SH-SY5Y (cell line): ENCODE data around the gene CUL7.

ENCODE experiments used
- GATA2 ChIP-seq: IDR thresholded peaks from 2 replicates; pipeline ENCODE4 v1.6.1; 2011; ENCODE audit warnings: mild to moderate bottlenecking, low read depth, low read length
- GATA3 ChIP-seq: IDR thresholded peaks from 2 replicates; pipeline ENCODE4 v1.6.1; 2011; ENCODE audit warnings: low read depth, mild to moderate bottlenecking, low read length, moderate library complexity

Gene CUL7

GRCh38 chr6:43053545-43054205, at the start of gene CUL7:
Gene CUL7 (minus strand): TSS chr6:43053851. CDS start chr6:43052788, 1,063 bp downstream.
- TF ChIP-seq GATA2 (no peak), GATA3 (no peak)

GRCh38 chr6:43101497-43101896, 47.8 kb upstream of the CUL7 start:
- TF ChIP-seq GATA3 (no peak), GATA2 (no peak)

DNA sequence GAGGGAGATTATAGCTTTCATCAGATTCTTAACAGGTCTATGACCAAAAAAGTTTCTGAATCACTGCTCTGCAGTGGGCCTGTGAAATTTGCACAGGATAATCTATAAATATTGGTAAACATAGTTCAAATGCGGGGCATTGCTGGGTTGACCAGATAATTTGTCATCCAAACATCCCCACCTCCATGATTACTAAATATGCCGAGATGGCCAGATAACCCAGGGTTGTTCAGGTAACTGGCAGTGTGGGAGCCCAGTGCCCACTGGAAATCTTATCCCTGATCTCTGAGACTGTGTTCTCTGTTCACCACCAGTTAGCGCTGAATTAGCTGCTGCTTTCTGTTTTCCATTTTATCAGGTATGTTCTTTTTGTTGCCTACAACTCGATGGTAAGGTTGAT, 43.9 kb upstream of the CUL7 start:
- peak; percentile 79 for TF ChIP-seq GATA2
- 0 out of 2 replicates have a peak, but pooled peaks have one; percentile 23 for TF ChIP-seq GATA3

DNA sequence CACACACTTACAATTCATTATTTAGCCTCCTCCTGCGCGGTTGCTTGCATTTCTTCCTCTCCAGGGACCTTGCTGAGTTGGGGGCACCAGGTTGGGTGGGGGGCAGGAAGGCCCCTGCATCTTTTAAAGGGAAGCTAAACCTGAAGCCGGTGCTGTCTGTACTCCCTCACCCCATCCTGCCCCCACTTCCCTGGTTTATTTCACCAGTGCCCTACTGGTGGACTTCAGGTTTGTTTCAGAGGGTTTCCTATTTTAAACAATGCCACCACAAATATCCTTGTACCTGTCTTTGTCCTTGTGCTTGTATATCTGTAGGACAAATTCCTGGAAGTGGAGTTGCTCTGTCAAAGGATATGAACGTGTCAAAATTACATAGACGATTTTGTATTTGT, 43.4 kb upstream of the CUL7 start:
- TF ChIP-seq GATA2, result no peak
- no peak for TF ChIP-seq GATA3

DNA sequence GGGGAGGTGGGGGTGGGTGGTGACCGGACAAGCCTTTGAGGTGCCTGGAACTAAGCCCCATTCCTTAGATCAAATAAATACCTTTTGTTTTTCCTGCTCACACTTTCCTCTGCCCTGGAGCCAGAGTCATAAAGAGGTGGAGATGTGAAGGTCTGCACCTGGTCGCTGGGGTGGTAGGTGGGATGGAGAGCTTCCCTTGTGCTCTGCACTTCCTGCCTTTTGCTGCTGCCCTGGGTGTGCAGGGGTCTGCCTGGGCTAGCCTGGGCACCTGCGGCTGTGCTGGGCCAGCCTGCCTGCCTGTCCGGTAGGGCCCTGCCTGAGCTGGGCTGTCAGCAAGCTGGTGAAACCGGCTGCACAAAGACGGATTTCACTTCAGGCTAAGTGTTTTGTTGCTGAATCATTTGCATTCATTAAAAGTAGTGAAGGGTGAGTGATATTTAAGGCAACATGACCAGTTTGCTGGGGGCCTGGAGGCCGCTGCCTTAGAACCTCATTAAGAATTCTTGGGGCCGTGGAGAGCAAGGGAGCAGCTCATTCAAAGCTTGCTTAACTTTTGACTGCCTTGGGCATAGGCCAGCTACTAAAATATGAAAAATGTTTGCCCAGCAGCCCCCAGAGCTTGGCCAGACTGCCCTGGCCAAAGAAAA, 42.9 kb upstream of the CUL7 start:
- no peak for TF ChIP-seq GATA2
- TF ChIP-seq GATA3, result no peak

- TF ChIP-seq GATA3, result no peak
Measured at GRCh38 chr6:43095939-43096338, 42.3 kb upstream of the CUL7 start.

GRCh38 chr6:43093436-43094289, 40.0 kb upstream of the CUL7 start:
- TF ChIP-seq GATA3 (no peak), GATA2 (no peak)

GRCh38 chr6:43092635-43093034, 39.0 kb upstream of the CUL7 start:
- peak; percentile 52; the same call in 1 of the 2 replicates for TF ChIP-seq GATA2
- peak; percentile 90 for TF ChIP-seq GATA3

DNA sequence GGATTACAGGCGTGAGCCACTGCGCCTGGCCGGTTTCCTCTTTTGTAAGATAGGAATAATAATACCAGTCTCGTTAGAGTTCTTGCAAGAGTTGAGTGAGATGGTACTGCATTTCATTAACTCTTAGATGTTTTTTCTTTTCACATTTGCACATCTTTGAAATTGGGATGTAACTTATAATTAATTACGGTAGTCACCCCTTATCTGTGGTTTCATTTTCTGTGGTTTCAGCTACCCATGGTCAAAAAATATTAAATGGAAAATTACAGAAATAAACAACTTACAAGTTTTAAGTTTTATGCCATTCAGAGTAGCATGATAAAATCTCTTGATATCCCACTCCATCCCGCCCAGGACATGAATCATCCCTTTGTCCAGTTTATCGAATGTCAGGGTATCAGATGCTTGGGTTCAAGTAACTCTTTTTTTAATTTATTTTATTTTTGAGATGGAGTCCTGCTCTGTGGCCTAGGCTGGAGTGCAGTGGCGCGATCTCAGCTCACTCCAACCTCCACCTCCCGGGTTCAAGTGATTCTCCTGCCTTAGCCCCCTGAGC, 37.9 kb upstream of the CUL7 start:
- no peak for TF ChIP-seq GATA3
- no peak for TF ChIP-seq GATA2

DNA sequence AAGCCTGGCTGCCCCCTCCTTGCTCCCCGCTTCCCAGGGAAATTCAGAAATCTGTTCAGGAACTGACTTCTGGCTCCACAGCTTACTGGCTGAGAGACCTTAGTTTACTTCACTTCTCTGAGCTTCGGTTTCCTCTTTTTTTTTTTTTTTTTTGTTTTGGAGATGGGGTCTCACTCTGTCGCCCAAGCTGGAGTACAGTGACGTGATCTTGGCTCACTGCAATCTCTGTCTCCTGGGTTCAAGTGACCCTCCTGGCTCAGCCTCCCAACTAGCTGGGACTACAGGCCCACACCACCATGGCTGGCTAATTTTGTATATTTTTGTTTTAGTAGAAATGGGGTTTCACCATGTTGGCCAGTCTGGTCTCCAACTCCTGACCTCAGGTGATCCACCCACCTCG, 37.4 kb upstream of the CUL7 start:
- TF ChIP-seq GATA2 (no peak), GATA3 (no peak)

- no peak for TF ChIP-seq GATA2
- no peak for TF ChIP-seq GATA3
Measured at GRCh38 chr6:43090559-43090956, 36.9 kb upstream of the CUL7 start.

- TF ChIP-seq GATA2 (no peak), GATA3 (no peak)
Measured at GRCh38 chr6:43089874-43090558, 36.4 kb upstream of the CUL7 start.

- TF ChIP-seq GATA2 (no peak), GATA3 (no peak)
Measured at GRCh38 chr6:43089467-43089866, 35.8 kb upstream of the CUL7 start.

GRCh38 chr6:43088654-43089056, 35.0 kb upstream of the CUL7 start:
- TF ChIP-seq GATA3, result no peak
- TF ChIP-seq GATA2, result no peak
